Fibroblast of the aortic adventitia (primary cell): Measurements from ENCODE around the gene ZEB1. TPM values are rescaled to one million over a fixed set of nuclear protein-coding genes. Genes with fewer than 3 reads are reported as not detected.

Source experiments
- DNase-seq: peaks from one replicate; pipeline ENCODE4 v3.0.0-alpha.2; 2010; ENCODE audit warnings: low read depth
- H3K4me3 ChIP-seq: 2 replicates; pipeline ENCODE4 v1.5.1; 2011; ENCODE audit warnings: low read depth, mild to moderate bottlenecking, control low read depth, low read length, moderate library complexity
- CTCF ChIP-seq: IDR thresholded peaks from 2 replicates; pipeline ENCODE4 v1.5.1; 2011; ENCODE audit warnings: mild to moderate bottlenecking, low read length, control low read depth, inconsistent platforms; ENCODE audit not compliant: insufficient read depth
- total RNA-seq: library from RNA; depleted of rRNA; stranded (reverse); fragments of >200 nt; gene quantifications from 2 replicates; pipeline ENCODE4 v1.2.3, GENCODE V29; 2012; ENCODE audit warnings: low replicate concordance

The ZEB1 gene
- total RNA-seq, 1 donor: 153 TPM

DNA sequence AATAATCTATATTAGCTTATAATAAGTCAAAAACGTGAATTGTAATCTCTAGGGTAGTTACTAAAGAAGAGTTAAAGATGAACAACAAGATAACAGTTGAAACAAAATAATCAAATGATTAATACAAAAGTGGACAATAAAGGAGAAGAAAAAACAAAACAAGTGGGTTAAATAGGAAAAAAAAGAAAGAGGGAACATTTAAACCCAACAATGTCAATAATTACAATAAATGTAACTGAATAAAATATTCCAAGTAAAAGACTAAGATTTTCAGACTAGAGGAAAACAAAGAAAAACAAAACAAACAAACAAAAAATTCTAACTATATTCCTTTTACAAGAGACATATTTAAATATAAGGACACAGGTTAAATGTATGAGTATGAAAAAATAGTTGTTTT, 38.0 kb upstream of the ZEB1 start:
- H3K4me3 ChIP-seq: no peak overlapping the region
- no peak for TF ChIP-seq CTCF
- DNase-seq: no peak

- H3K4me3 ChIP-seq: no peak overlapping the region
- TF ChIP-seq CTCF: no peak
- DNase-seq: peak; percentile 34
These were observed 31.0 kb upstream of the ZEB1 start for GRCh38 chr10:31288001-31288400.

DNA sequence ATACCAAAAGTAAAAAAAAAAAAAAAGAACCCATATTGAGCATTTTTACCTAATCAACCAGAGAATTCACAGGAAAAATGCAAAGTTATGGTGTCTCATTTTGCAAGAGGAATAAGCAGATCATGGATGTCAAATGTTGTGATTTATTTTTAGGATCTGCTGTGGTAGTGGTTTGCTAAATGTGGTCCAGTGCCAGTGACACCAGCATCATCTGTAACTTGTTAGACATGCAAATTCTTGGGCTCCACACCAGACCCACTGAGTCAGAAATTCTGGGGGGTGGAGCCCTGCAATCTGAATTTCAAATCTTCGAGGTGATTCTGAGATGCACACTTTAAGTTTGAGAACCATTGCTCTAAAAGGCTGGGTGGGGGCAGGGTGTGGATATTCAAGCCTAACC, 30.1 kb upstream of the ZEB1 start:
- peak; percentile 57 for DNase-seq

DNA sequence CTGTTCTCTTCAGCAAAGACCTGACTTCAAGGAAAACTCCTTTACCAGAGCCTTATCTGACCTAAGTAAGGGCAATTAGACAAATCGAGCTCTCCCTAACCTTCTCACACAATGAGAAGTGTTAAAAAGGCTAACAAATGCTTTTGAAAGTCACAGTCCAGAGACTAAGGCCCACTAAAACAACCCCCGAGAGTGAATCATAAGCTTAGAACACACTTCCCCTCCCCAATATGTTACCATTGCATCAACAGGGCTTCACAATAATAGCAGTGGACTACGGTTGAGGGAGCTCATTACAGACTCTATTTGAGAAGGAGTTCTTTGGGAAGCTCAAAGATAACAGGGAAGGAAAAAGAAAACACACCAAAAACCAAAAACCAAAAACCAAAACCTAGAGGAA, 28.6 kb upstream of the ZEB1 start:
- no peak for DNase-seq
- no peak for TF ChIP-seq CTCF
- H3K4me3 ChIP-seq: no peak overlapping the region

More for the DNA sequence above, 30.1 kb upstream of the ZEB1 start:
- H3K4me3 ChIP-seq: no peak overlapping the region
- TF ChIP-seq CTCF: no peak

DNA sequence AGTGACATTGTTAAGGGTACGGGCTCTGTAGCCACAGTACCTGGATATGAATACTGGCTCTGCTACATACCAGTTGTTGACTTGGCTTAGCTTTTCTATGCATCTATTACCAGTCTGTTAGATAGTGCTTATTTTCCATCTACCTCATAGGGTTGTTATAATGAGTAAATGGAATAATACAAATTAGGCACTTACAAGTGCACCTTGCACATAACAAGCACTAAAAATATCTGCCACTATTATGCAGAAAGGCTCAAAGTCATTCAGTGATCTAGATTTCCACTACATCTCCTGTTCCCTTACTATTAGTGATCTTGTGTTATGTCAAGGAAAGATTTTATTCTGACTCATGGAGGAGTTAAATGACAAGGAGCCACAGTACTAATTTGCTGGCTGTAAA, 27.9 kb upstream of the ZEB1 start:
- H3K4me3 ChIP-seq: no peak overlapping the region
- DNase-seq: no peak
- TF ChIP-seq CTCF: no peak

GRCh38 chr10:31294558-31294957, 24.5 kb upstream of the ZEB1 start:
- no peak for DNase-seq
- TF ChIP-seq CTCF: no peak

GRCh38 chr10:31296754-31297153, 22.3 kb upstream of the ZEB1 start:
- DNase-seq: no peak
- TF ChIP-seq CTCF: no peak
- H3K4me3 ChIP-seq: no peak overlapping the region

More at GRCh38 chr10:31294558-31294957, 24.5 kb upstream of the ZEB1 start:
- H3K4me3 ChIP-seq: no peak overlapping the region
